Measurements from ENCODE around the gene CAMK4.

DNA sequence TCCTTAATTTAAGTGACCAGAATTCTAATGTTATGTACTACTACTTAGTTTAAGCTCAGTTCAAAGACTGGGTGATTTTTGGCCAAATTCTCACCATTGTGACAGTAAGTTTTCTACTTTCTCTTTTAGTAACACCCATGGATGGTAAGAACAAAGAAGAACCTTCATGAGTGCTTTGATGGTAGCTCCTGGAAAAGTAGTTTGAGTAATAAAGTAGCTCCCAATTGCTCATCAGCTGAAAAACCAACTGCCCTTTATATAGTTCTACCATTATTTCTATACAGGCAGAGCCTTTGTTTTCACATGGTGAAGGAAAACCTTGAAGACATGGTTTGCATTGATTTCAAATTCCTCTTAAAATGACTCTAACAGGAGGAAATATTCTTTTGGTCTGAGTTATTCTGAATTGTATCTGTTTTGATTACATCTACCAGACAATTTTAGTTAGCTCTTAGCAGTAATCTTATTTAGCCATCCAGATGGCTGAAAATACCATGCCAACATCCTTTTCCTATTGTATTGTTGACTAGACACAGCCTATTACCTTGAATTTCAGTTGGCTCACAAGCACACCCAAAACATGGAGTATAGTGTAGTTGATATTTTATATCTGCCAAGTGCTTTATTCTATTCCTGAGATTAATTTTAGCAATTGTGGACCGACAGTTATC is 311.8 kb downstream of the CAMK4 start:
- TF ChIP-seq, protein P1, sequence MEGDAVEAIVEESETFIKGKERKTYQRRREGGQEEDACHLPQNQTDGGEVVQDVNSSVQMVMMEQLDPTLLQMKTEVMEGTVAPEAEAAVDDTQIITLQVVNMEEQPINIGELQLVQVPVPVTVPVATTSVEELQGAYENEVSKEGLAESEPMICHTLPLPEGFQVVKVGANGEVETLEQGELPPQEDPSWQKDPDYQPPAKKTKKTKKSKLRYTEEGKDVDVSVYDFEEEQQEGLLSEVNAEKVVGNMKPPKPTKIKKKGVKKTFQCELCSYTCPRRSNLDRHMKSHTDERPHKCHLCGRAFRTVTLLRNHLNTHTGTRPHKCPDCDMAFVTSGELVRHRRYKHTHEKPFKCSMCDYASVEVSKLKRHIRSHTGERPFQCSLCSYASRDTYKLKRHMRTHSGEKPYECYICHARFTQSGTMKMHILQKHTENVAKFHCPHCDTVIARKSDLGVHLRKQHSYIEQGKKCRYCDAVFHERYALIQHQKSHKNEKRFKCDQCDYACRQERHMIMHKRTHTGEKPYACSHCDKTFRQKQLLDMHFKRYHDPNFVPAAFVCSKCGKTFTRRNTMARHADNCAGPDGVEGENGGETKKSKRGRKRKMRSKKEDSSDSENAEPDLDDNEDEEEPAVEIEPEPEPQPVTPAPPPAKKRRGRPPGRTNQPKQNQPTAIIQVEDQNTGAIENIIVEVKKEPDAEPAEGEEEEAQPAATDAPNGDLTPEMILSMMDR (IDR thresholded peaks at IDR 0.05; ENCODE audit: low read depth, low read length, poor library complexity, severe bottlenecking): no peak
- TF ChIP-seq EZH2phosphoT487 (IDR thresholded peaks at IDR 0.05; ENCODE audit: borderline replicate concordance, low read length): no peak
